ENCODE results near the gene SEMA3B. TPM values are rescaled to one million over a fixed set of nuclear protein-coding genes. Genes with fewer than 3 reads are reported as not detected.

The SEMA3B gene
- total RNA-seq, 4 donors from 2014 or later, result 21.0 to 31.0 (median 26.5) TPM

- Histone ChIP-seq H3K27ac (peak overlapping the region; percentile 87 to 92 (median 91)), H3K9me3 (no peaks in the 10 kb centered on the region), H3K36me3 (no peaks in the 10 kb centered on the region), H3K4me3 (replicated peaks in 1 of 3) (no peak overlapping the region), H3K27me3 (no peaks in the 10 kb centered on the region), H3K4me1 (peaks cover 68 to 73% of the 10 kb centered on the region in 2 donors)
- DNase-seq, result no peak
- WGBS, 2 donors, result 64 to 72% methylated on average over 6 of the region's 6 CpGs
- intact Hi-C loops (cut with DNase I), result no loop called here
- TF ChIP-seq CTCF (IDR thresholded peaks at IDR 0.05), result no peak
- no peak for TF ChIP-seq POLR2A (IDR thresholded peaks at IDR 0.05)
Observed at GRCh38 chr3:50263478-50264382, 5.2 kb upstream of the SEMA3B start.

GRCh38 chr3:50264383-50264963 is 4.5 kb upstream of the SEMA3B start:
- intact Hi-C loops (cut with DNase I), result no loop called here
- Histone ChIP-seq H3K27ac (peak overlapping the region; percentile 87 to 92 (median 91)), H3K4me1 (peaks cover 73 to 78% of the 10 kb centered on the region in 2 donors), H3K9me3 (no peaks in the 10 kb centered on the region), H3K27me3 (no peaks in the 10 kb centered on the region), H3K36me3 (no peaks in the 10 kb centered on the region), H3K4me3 (replicated peaks in 1 of 3) (no peak overlapping the region)
- peak; percentile 93 to 97 for DNase-seq
- 0 to 15% methylated on average over 1 to 4 of the region's 7 CpGs for WGBS, 2 donors
- TF ChIP-seq CTCF (IDR thresholded peaks at IDR 0.05) (no peak), POLR2A (IDR thresholded peaks at IDR 0.05) (peak in 1 of 2 donors; percentile 20)

- intact Hi-C loops (cut with DNase I), result no loop called here
- H3K9me3 ChIP-seq, result no peaks in the 10 kb centered on the region
- no peak for DNase-seq
- no peaks in the 10 kb centered on the region for H3K27me3 ChIP-seq
- peaks cover 75 to 79% of the 10 kb centered on the region in 2 donors for H3K4me1 ChIP-seq
- no peaks in the 10 kb centered on the region for H3K36me3 ChIP-seq
- WGBS, 2 donors, result 69 to 75% methylated on average over 6 to 7 of the region's 7 CpGs
- peak overlapping the region; percentile 87 to 92 (median 91) for H3K27ac ChIP-seq
- no peak overlapping the region for H3K4me3 ChIP-seq (replicated peaks in 1 of 3)
- TF ChIP-seq POLR2A (IDR thresholded peaks at IDR 0.05) (peak in 1 of 2 donors; percentile 70), CTCF (IDR thresholded peaks at IDR 0.05) (no peak)
Observed at GRCh38 chr3:50264964-50265485, 3.9 kb upstream of the SEMA3B start.

GRCh38 chr3:50265571-50265970 is 3.4 kb upstream of the SEMA3B start:
- no peak overlapping the region for H3K4me3 ChIP-seq (replicated peaks in 1 of 3)
- TF ChIP-seq POLR2A (IDR thresholded peaks at IDR 0.05) (no peak), CTCF (IDR thresholded peaks at IDR 0.05) (no peak)
- WGBS, 2 donors, result 60% methylated on average over 1 of the region's 1 CpG; no CpG with 5 or more reads in 1 of the 2 donors
- peaks cover 70 to 80% of the 10 kb centered on the region in 2 donors for H3K4me1 ChIP-seq
- no peaks in the 10 kb centered on the region for H3K36me3 ChIP-seq
- no peaks in the 10 kb centered on the region for H3K27me3 ChIP-seq
- no peaks in the 10 kb centered on the region for H3K9me3 ChIP-seq
- DNase-seq, result no peak
- peak overlapping the region; percentile 87 to 92 (median 91) for H3K27ac ChIP-seq
- intact Hi-C loops (cut with DNase I), result no loop called here
